Measurements from ENCODE around the gene CPLANE2. TPM values are rescaled to one million over a fixed set of nuclear protein-coding genes. Genes with fewer than 3 reads are reported as not detected.

The CPLANE2 gene
- total RNA-seq, 6 donors from 2014 or later: 3.0 to 11.6 (median 8.0) TPM

Small RNAs within 50 kb of the gene (small RNA-seq; reads per million reads assigned to genes)
- gene MT1XP1: 0 reads per million in 4 donors

Other genes with a start within 250 kb of the CPLANE2 start
- gene SRARP, start 232.9 kb downstream of the CPLANE2 start, total RNA-seq: under 1 TPM in 2 of 6 donors, not detected in 4; 0.07 to 0.67 TPM
- gene HSPB7, start 219.1 kb downstream of the CPLANE2 start, total RNA-seq: 1 to 10 TPM; 1.0 to 9.2 (median 3.0) TPM
- under 1 TPM in 3 of 6 donors, not detected in 3; 0.20 to 0.89 (median 0.49) TPM for gene CLCNKA, start 215.1 kb downstream of the CPLANE2 start, total RNA-seq
- 1 to 10 TPM in 1 of 6 donors, under 1 TPM in 3, not detected in 2; 0.46 to 9.4 (median 0.53) TPM for gene CLCNKB, start 193.4 kb downstream of the CPLANE2 start, total RNA-seq
- gene FAM131C, start 163.5 kb downstream of the CPLANE2 start, total RNA-seq: under 1 TPM in 1 of 6 donors, not detected in 5; 0.13 TPM
- 10 to 100 TPM; 21.0 to 66.3 (median 38.7) TPM for gene EPHA2, start 81.1 kb downstream of the CPLANE2 start, total RNA-seq
- gene ARHGEF19, start 24.5 kb downstream of the CPLANE2 start, total RNA-seq: 10 to 100 TPM in 4 of 6 donors, 1 to 10 TPM in 2; 3.5 to 70.2 (median 12.6) TPM
- 10 to 100 TPM; 20.8 to 41.9 (median 24.0) TPM for gene FBXO42, start 115.3 kb upstream of the CPLANE2 start, total RNA-seq
- 100 to 1,000 TPM in 2 of 6 donors, 10 to 100 TPM in 4; 30.4 to 136 (median 58.3) TPM for gene SZRD1, start 130.1 kb upstream of the CPLANE2 start, total RNA-seq
- not detected for gene SPATA21, start 200.2 kb upstream of the CPLANE2 start, total RNA-seq
- gene NECAP2, start 203.5 kb upstream of the CPLANE2 start, total RNA-seq: 10 to 100 TPM; 61.9 to 96.4 (median 87.1) TPM

All from upper lobe of left lung (tissue), 6 donors.